Measurements from ENCODE around the gene PACSIN1.

PACSIN1 gene

GRCh38 chr6:34564181-34564580, 98.3 kb downstream of the PACSIN1 start:
- H3K9me3 ChIP-seq (ENCODE audit: low read depth, low read length), result no peaks in the 10 kb centered on the region
- H3K4me3 ChIP-seq, result no peak overlapping the region
- no peaks in the 10 kb centered on the region for H3K36me3 ChIP-seq (ENCODE audit: insufficient read depth, low read length)
- no peak overlapping the region for H3K9ac ChIP-seq (ENCODE audit: insufficient read length)
- no peak for DNase-seq (ENCODE audit: low read depth, low spot score)
- TF ChIP-seq POLR2AphosphoS5 (IDR thresholded peaks at IDR 0.05; ENCODE audit: borderline replicate concordance, low read depth, low read length) (no peak), FOXP2 (optimal IDR thresholded peaks at IDR 0.05; ENCODE audit: control extremely low read depth, extremely low read length, insufficient read depth) (no peak), EZH2 (IDR thresholded peaks at IDR 0.05) (no peak)
- H3K27ac ChIP-seq, result no peak overlapping the region

GRCh38 chr6:34565722-34566137, 99.9 kb downstream of the PACSIN1 start:
- Histone ChIP-seq H3K36me3 (ENCODE audit: insufficient read depth, low read length) (no peaks in the 10 kb centered on the region), H3K9me3 (ENCODE audit: low read depth, low read length) (no peaks in the 10 kb centered on the region), H3K27ac (no peak overlapping the region), H3K9ac (ENCODE audit: insufficient read length) (no peak overlapping the region), H3K4me3 (no peak overlapping the region)
- TF ChIP-seq POLR2AphosphoS5 (IDR thresholded peaks at IDR 0.05; ENCODE audit: borderline replicate concordance, low read depth, low read length), result no peak
- no peak for TF ChIP-seq EZH2 (IDR thresholded peaks at IDR 0.05)
- TF ChIP-seq FOXP2 (optimal IDR thresholded peaks at IDR 0.05; ENCODE audit: control extremely low read depth, extremely low read length, insufficient read depth), result no peak
- no peak for DNase-seq (ENCODE audit: low read depth, low spot score)

- no peak for DNase-seq (ENCODE audit: low read depth, low spot score)
- TF ChIP-seq FOXP2 (optimal IDR thresholded peaks at IDR 0.05; ENCODE audit: control extremely low read depth, extremely low read length, insufficient read depth), result no peak
- H3K9ac ChIP-seq (ENCODE audit: insufficient read length), result no peak overlapping the region
- H3K9me3 ChIP-seq (ENCODE audit: low read depth, low read length), result no peaks in the 10 kb centered on the region
- H3K36me3 ChIP-seq (ENCODE audit: insufficient read depth, low read length), result no peaks in the 10 kb centered on the region
- H3K27ac ChIP-seq, result no peak overlapping the region
- H3K4me3 ChIP-seq, result no peak overlapping the region
Measured at GRCh38 chr6:34566830-34567546, 101.1 kb downstream of the PACSIN1 start.

DNA sequence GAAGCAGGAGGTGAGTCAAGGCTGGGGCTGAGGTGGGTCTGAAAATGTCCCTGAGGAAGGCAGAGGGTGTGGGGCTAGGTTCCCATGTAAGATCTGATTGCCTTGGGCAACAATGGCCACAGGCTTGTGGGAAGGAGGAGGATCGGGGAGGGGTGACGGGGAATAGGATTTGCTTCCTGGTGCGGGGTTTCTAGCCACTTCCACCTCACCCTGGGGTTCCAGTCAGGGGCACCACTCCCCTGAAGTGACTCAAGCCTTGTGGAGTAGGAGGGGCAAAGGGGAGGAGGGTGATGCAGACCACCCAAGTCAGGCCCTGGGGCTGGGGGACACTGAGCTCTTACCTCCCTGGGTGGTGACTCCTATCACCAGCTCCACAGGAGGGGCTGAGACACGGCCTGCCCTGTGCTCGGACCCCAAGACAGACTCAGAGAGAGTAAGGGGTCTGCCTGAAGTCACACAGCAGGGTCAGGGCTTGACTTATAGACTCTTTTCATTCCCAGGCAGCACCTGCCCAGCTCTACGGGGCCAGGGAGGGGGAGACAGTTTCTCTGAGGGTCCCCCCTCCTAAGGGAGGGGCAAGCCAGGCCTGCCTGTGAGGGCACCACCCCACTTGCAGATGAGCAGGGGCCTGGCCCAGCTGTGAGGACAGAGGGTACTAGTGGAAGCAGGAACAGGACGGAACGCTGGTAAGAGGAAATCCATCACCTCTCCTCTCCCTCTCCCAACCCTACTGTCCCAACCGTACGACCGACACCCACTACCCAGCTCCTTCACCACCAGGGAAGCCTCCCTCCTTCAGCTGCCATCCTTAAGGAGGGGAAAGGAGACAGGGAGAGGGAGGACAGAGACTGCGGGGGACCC, 102.7 kb downstream of the PACSIN1 start:
- H3K27ac ChIP-seq, result no peak overlapping the region
- TF ChIP-seq POLR2AphosphoS5 (IDR thresholded peaks at IDR 0.05; ENCODE audit: borderline replicate concordance, low read depth, low read length) (no peak), EZH2 (IDR thresholded peaks at IDR 0.05) (no peak), FOXP2 (optimal IDR thresholded peaks at IDR 0.05; ENCODE audit: control extremely low read depth, extremely low read length, insufficient read depth) (no peak)
- H3K4me3 ChIP-seq, result no peak overlapping the region
- no peaks in the 10 kb centered on the region for H3K9me3 ChIP-seq (ENCODE audit: low read depth, low read length)
- H3K9ac ChIP-seq (ENCODE audit: insufficient read length), result no peak overlapping the region
- no peaks in the 10 kb centered on the region for H3K36me3 ChIP-seq (ENCODE audit: insufficient read depth, low read length)
- DNase-seq (ENCODE audit: low read depth, low spot score), result no peak

- TF ChIP-seq FOXP2 (optimal IDR thresholded peaks at IDR 0.05; ENCODE audit: control extremely low read depth, extremely low read length, insufficient read depth) (no peak), POLR2AphosphoS5 (IDR thresholded peaks at IDR 0.05; ENCODE audit: borderline replicate concordance, low read depth, low read length) (no peak), EZH2 (IDR thresholded peaks at IDR 0.05) (no peak)
- Histone ChIP-seq H3K4me3 (no peak overlapping the region), H3K36me3 (ENCODE audit: insufficient read depth, low read length) (no peaks in the 10 kb centered on the region), H3K9me3 (ENCODE audit: low read depth, low read length) (no peaks in the 10 kb centered on the region), H3K9ac (ENCODE audit: insufficient read length) (no peak overlapping the region), H3K27ac (no peak overlapping the region)
- no peak for DNase-seq (ENCODE audit: low read depth, low spot score)
Measured at GRCh38 chr6:34569361-34569973, 103.6 kb downstream of the PACSIN1 start.

DNA sequence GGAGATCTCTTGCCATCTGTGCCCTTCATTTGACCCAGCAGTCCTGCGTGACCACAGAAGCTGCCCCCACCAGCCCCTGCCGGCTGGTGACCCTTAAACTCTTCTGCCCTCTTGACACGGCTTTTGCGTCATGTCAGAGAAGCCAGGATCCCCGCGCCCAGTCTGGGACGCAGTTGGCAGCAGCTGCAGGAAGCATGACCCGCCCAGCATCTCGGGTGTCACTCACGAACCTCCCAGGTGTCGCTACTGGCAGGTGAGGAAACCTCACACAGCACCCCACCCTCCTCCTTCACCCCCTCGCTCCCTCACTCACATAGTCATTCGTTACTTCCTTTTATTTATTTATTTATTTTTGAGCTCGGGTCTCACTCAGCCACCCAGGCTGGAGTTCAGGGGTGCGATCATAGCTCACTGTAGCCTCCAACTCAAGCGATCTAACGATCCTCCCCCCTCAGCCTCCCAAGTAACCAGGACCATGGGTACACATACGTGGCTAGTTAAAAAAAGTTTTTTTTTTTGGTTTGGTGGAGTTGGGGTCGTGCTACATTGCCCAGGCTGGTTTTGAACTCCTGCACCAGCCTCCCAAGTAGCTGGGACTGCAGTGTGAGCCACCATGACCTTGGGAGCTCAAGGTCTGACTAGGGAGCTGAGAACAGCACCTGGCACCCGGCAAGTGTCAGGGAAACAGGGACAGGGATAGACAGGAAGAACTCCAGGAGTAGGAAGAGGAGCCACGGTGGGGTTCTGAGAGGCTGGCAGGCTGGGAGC, 104.4 kb downstream of the PACSIN1 start:
- no peak for DNase-seq (ENCODE audit: low read depth, low spot score)
- H3K36me3 ChIP-seq (ENCODE audit: insufficient read depth, low read length), result no peaks in the 10 kb centered on the region
- no peak overlapping the region for H3K27ac ChIP-seq
- H3K9me3 ChIP-seq (ENCODE audit: low read depth, low read length), result no peaks in the 10 kb centered on the region
- TF ChIP-seq EZH2 (IDR thresholded peaks at IDR 0.05) (no peak), POLR2AphosphoS5 (IDR thresholded peaks at IDR 0.05; ENCODE audit: borderline replicate concordance, low read depth, low read length) (no peak), FOXP2 (optimal IDR thresholded peaks at IDR 0.05; ENCODE audit: control extremely low read depth, extremely low read length, insufficient read depth) (no peak)
- H3K4me3 ChIP-seq, result no peak overlapping the region
- no peak overlapping the region for H3K9ac ChIP-seq (ENCODE audit: insufficient read length)

DNA sequence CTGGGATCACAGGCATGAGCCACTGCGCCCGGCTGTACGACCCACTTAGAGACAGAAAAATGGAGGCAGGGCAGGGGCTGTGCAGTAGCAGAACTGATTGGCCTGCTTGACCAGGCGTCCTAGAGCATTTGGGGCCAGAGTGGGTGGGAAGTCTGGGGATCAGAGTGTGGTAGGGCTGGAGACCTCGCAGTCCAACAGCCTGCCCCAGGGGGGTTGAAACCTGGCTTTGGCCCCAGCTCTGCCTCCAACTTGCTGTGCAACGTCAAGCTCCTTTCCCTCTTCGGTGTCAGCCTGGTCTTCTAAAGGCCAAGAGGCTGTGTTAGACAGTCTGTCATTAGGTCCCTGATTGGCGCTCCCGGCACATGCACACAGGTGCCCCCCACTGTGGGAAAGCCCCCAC, 105.5 kb downstream of the PACSIN1 start:
- no peak for DNase-seq (ENCODE audit: low read depth, low spot score)
- Histone ChIP-seq H3K9ac (ENCODE audit: insufficient read length) (no peak overlapping the region), H3K36me3 (ENCODE audit: insufficient read depth, low read length) (no peaks in the 10 kb centered on the region), H3K27ac (no peak overlapping the region), H3K4me3 (no peak overlapping the region), H3K9me3 (ENCODE audit: low read depth, low read length) (no peaks in the 10 kb centered on the region)
- TF ChIP-seq POLR2AphosphoS5 (IDR thresholded peaks at IDR 0.05; ENCODE audit: borderline replicate concordance, low read depth, low read length) (no peak), EZH2 (IDR thresholded peaks at IDR 0.05) (no peak), FOXP2 (optimal IDR thresholded peaks at IDR 0.05; ENCODE audit: control extremely low read depth, extremely low read length, insufficient read depth) (no peak)

DNA sequence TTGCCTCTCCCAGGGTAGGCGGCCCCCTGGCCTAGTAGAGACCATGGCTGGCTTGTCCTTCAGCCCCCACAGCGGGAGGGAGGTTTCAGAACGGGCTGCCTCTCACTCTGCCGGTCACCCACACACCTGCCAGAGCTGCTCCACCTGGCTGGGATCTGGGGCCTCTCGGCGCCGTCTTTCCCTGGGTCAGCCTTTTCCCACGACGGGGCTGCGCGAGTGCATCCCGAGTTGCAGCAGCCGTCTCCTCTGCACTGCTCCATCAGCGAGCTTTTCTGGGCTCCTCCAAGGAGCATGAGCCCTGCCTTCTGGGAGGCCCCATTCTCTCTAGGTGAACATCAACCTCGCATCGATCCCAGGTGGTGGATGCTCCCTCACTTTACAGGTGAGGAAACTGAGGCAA, 106.1 kb downstream of the PACSIN1 start:
- DNase-seq (ENCODE audit: low read depth, low spot score), result no peak
- no peaks in the 10 kb centered on the region for H3K36me3 ChIP-seq (ENCODE audit: insufficient read depth, low read length)
- H3K4me3 ChIP-seq, result no peak overlapping the region
- H3K27ac ChIP-seq, result no peak overlapping the region
- TF ChIP-seq FOXP2 (optimal IDR thresholded peaks at IDR 0.05; ENCODE audit: control extremely low read depth, extremely low read length, insufficient read depth) (no peak), EZH2 (IDR thresholded peaks at IDR 0.05) (no peak), POLR2AphosphoS5 (IDR thresholded peaks at IDR 0.05; ENCODE audit: borderline replicate concordance, low read depth, low read length) (no peak)
- no peak overlapping the region for H3K9ac ChIP-seq (ENCODE audit: insufficient read length)
- H3K9me3 ChIP-seq (ENCODE audit: low read depth, low read length), result no peaks in the 10 kb centered on the region

Data from SK-N-MC (cell line).